MCF 10A (cell line): ENCODE measurements around the gene CHMP5. TPM values are rescaled to one million over a fixed set of nuclear protein-coding genes. Genes with fewer than 3 reads are reported as not detected.
A peak's percentile ranks its signal among the peaks of the same experiment; 100 is the strongest.

Source experiments
- BruUV-seq: library from RNA; stranded (reverse); fragments of 400-500 nt; replicated peaks from 2 replicates; lab custom pipeline; 2021; lab: Mats Ljungman, UMichigan
- CTCF ChIA-PET: fragments of 300-600 bp; sonication (Branson Sonifier 250); formaldehyde crosslinking; extraction: SDS; loops from one replicate; lab custom pipeline; 2021; ENCODE audit warnings: antibody characterized with exemption, inconsistent platforms; lab: Yijun Ruan, JAX
- POLR2A ChIA-PET: fragments of 300-600, 350-650 bp; sonication (Branson Sonifier 250); formaldehyde crosslinking; extraction: SDS; loops from one replicate; lab custom pipeline; 2020; ENCODE audit warnings: antibody characterized with exemption, inconsistent platforms; lab: Yijun Ruan, JAX
- DNase-seq: peaks from one replicate; pipeline ENCODE4 v3.0.0-alpha.2; 2018; ENCODE audit not compliant: unreplicated experiment
- H3K27ac Mint-ChIP-seq: one replicate; pipeline ENCODE4 v1.8.0; 2022; ENCODE audit warnings: mild to moderate bottlenecking, low read depth, mixed read lengths; ENCODE audit not compliant: unreplicated experiment
- H3K27me3 Mint-ChIP-seq: one replicate; pipeline ENCODE4 v1.8.0; 2022; ENCODE audit warnings: mixed read lengths; ENCODE audit not compliant: insufficient read depth, unreplicated experiment
- H3K36me3 Mint-ChIP-seq: one replicate; pipeline ENCODE4 v1.8.0; 2022; ENCODE audit warnings: mild to moderate bottlenecking, moderate library complexity, mixed read lengths; ENCODE audit not compliant: insufficient read depth, unreplicated experiment
- H3K4me1 Mint-ChIP-seq: one replicate; pipeline ENCODE4 v1.8.0; 2022; ENCODE audit warnings: mixed read lengths; ENCODE audit not compliant: insufficient read depth, unreplicated experiment
- H3K4me3 Mint-ChIP-seq: one replicate; pipeline ENCODE4 v1.8.0; 2022; ENCODE audit warnings: mild to moderate bottlenecking, moderate library complexity, mixed read lengths; ENCODE audit not compliant: unreplicated experiment
- H3K9me3 Mint-ChIP-seq: one replicate; pipeline ENCODE4 v1.8.0; 2022; ENCODE audit warnings: mixed read lengths; ENCODE audit not compliant: unreplicated experiment
- CTCF ChIP-seq: fragments of 200-600 bp; IDR thresholded peaks from one replicate; pipeline ENCODE4 v1.8.0; 2022; ENCODE audit warnings: antibody characterized with exemption, mild to moderate bottlenecking; ENCODE audit not compliant: unreplicated experiment
- intact Hi-C: fragments of 100-400 bp; cut with micrococcal nuclease; formaldehyde crosslinking; loops from 2 replicates; pipeline ENCODE4 v1.14.1; 2022
- total RNA-seq: library from RNA; stranded (reverse); gene quantifications from 2 replicates; pipeline ENCODE4 v1.2.3, GENCODE V29; 2022

CHMP5 gene
- total RNA-seq, 1 experiment from 2014 or later, result 67.6 TPM

DNA sequence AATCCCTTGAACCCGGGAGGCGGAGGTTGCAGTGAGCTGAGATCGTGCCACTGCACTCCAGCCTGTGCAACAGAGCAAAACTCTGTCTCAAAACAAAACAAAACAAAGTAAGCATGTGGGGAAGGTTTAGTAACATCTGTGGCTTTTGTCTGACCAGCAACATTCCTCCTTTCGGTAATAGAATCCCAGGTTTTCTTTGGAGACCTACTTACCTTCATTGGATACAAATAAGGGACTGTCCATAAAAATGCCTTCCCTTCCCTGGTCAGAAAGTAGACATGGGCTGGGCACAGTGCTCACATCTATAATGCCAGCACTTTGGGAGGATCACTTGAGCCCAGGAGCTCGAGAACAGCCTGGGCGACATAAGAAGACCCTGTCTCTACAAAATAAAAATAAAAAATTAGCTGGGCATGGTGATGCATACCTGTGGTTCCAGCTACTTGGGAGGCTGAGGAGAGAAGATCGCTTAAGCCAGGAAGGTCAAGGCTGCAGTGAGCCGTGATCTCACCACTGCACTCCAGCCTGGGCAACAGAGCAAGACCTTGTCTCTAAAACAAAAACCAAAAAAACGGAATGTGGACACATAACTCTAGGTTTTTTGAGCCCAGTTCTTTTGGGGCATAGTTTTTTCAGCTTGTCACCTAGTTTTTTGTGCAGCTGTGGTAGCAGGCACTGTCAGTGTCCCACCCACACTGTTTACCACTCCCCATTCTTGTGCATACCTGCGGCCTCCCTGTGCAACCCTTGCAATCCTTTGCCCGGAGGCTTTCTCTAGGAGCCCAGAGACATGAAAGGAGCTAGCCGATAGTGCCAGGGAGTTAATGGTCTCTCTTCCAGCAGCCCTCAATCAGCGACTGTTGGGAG is 33.9 kb upstream of the CHMP5 start:
- peak; percentile 79 for DNase-seq
- intact Hi-C loops, result no loop called here
- H3K4me3 Mint-ChIP-seq, result peak overlapping the region; percentile 61
- H3K27ac Mint-ChIP-seq, result peak overlapping the region; percentile 97
- POLR2A ChIA-PET, result interaction anchor here (0.7 to 13.4 kb wide), 26 partner anchors 9 to 389 kb away, joined by 3 to 387 read pairs (median 6); partner anchors contain the start of genes B4GALT1, BAG1, CHMP5 and DNAJA1
- no peaks in the 10 kb centered on the region for H3K9me3 Mint-ChIP-seq
- CTCF ChIA-PET, result interaction anchor here (0.6 to 1.7 kb wide), 14 partner anchors 9 to 289 kb away, joined by 3 to 9 read pairs (median 3); partner anchors contain the start of gene SPINK4
- H3K4me1 Mint-ChIP-seq, result peaks cover 72% of the 10 kb centered on the region
- peaks cover 12% of the 10 kb centered on the region for H3K36me3 Mint-ChIP-seq
- no peak for TF ChIP-seq CTCF
- no peaks in the 10 kb centered on the region for H3K27me3 Mint-ChIP-seq
- BruUV-seq, result no TSS peak

DNA sequence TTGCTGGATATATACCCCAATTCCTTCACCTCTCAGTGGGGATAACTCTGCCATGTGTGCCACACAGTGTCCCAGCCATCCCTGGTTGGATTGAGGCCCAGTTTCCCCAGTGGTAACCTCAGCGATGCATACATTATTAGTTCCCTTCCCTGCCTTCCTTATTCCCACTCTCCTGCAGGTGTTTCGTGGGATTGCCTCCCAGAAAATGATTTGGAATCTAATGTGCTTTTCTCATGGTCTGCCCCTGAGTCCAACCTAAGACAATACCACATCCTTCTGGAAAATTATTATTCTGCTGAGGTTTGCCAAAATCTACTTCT is 33.3 kb upstream of the CHMP5 start:
- H3K4me1 Mint-ChIP-seq, result peaks cover 77% of the 10 kb centered on the region
- no TSS peak for BruUV-seq
- no peak for DNase-seq
- TF ChIP-seq CTCF, result no peak
- no peaks in the 10 kb centered on the region for H3K27me3 Mint-ChIP-seq
- peak overlapping the region; percentile 97 for H3K27ac Mint-ChIP-seq
- H3K36me3 Mint-ChIP-seq, result peaks cover 12% of the 10 kb centered on the region
- peak overlapping the region; percentile 61 for H3K4me3 Mint-ChIP-seq
- intact Hi-C loops, result no loop called here
- POLR2A ChIA-PET, result interaction anchor here (0.7 to 13.4 kb wide), 26 partner anchors 9 to 388 kb away, joined by 3 to 387 read pairs (median 6); partner anchors contain the start of genes B4GALT1, BAG1, CHMP5 and DNAJA1
- CTCF ChIA-PET, result interaction anchor here (0.6 to 1.7 kb wide), 7 partner anchors 12 to 151 kb away, joined by 3 to 9 read pairs (median 6); no protein-coding TSS in a partner anchor
- no peaks in the 10 kb centered on the region for H3K9me3 Mint-ChIP-seq

DNA sequence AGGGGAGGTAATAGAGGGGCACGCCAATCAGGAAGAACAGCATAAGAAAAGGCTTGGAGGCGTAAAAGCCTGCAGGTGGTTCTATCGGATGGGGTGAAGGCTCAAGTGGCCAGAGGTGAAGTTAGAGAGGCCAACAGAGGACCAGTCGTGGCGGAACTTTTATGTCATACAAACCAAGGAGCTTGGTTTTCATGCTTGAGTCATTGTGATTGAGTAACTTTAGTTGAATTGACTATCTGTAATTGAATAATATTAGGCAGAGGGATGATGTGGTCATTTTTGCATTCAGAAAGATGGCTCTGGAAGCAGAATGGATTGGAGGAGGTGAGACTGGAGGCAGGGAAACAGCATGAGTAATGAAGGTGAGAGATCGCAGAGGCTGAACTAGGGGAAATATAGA is 32.0 kb upstream of the CHMP5 start:
- intact Hi-C loops, result no loop called here

More for the DNA sequence above, 32.0 kb upstream of the CHMP5 start:
- BruUV-seq, result no TSS peak
- no peak for DNase-seq
- TF ChIP-seq CTCF, result no peak
- ChIA-PET CTCF (interaction anchor here (0.5 to 4.2 kb wide), 18 partner anchors 10 to 269 kb away, joined by 3 to 18 read pairs (median 3); partner anchors contain the start of gene NFX1), POLR2A (interaction anchor here (0.5 to 13.4 kb wide), 12 partner anchors 8 to 156 kb away, joined by 3 to 387 read pairs (median 20); partner anchors contain the start of genes B4GALT1, BAG1, CHMP5 and NFX1)
- Mint-ChIP-seq H3K4me3 (peak overlapping the region; percentile 2), H3K4me1 (peaks cover 78% of the 10 kb centered on the region), H3K9me3 (no peaks in the 10 kb centered on the region), H3K27me3 (no peaks in the 10 kb centered on the region), H3K27ac (peak overlapping the region; percentile 97), H3K36me3 (peaks cover 12% of the 10 kb centered on the region)
